T-cell (primary cell): ENCODE results near the gene CKAP2L. TPM values are rescaled to one million over a fixed set of nuclear protein-coding genes. Genes with fewer than 3 reads are reported as not detected.
"Not testable (repeated sequence)": the region's sequence is repeated elsewhere in the genome, so short reads cannot be mapped to it uniquely, and the experiment has no call there.

Experiments
- ATAC-seq, 4 experiments: fragments of 200-7000 bp in 3 of 4; fragments of 150-1000 bp in 1 of 4; cut with Tn5 transposase; replicated peaks in 1 of 4; 1 replicate in 3 of 4; 2 replicates in 1 of 4; pipeline ENCODE4 v1.10.0; 2021; ENCODE audit warnings: moderate library complexity in 3 of 4, mild to moderate bottlenecking in 2 of 4, moderate number of reproducible peaks in 1 of 4
- CTCF ChIA-PET, 2 donors: fragments of 300-600 bp; sonication (Branson Sonifier 250); formaldehyde crosslinking; loops; one replicate each; lab custom pipeline; 2022; ENCODE audit warnings: antibody characterized with exemption in 2 of 2; lab: Charles Lee
- POLR2A ChIA-PET, 2 donors: fragments of 300-600 bp; sonication (Branson Sonifier 250); formaldehyde crosslinking; loops; one replicate each; lab custom pipeline; 2022; ENCODE audit warnings: antibody characterized with exemption in 2 of 2; lab: Charles Lee
- DNase-seq, 35 experiments: peaks; one replicate each; pipeline versions ENCODE4 v3.0.0 to v3.0.0-alpha.2; 2013 to 2023
- H3K27ac ChIP-seq: one replicate; pipeline ENCODE4 v1.5.1; 2013; ENCODE audit warnings: low read length
- H3K27me3 ChIP-seq, 2 experiments: replicated peaks in 1 of 2; 1 replicate in 1 of 2; 2 replicates in 1 of 2; pipeline versions ENCODE4 v1.6.1 to v1.7.0; 2013; ENCODE audit warnings: low read length in 1 of 2, mixed read lengths in 1 of 2; ENCODE audit not compliant: control insufficient read depth in 2 of 2, insufficient read depth in 2 of 2; ENCODE audit errors: extremely low read depth in 1 of 2
- H3K36me3 ChIP-seq, 2 donors: 1 replicate in 1 of 2; 2 replicates in 1 of 2; pipeline versions ENCODE4 v1.6.1 to v1.7.0; 2013; ENCODE audit warnings: low read length in 1 of 2; ENCODE audit not compliant: control insufficient read depth in 2 of 2, insufficient read depth in 1 of 2; ENCODE audit errors: extremely low read depth in 1 of 2
- H3K4me1 ChIP-seq, 2 experiments: 1 replicate in 1 of 2; 2 replicates in 1 of 2; pipeline versions ENCODE4 v1.6.1 to v1.7.0; 2013; ENCODE audit warnings: low read length in 2 of 2, mixed read lengths in 1 of 2; ENCODE audit not compliant: insufficient read depth in 2 of 2, control insufficient read depth in 1 of 2; ENCODE audit errors: extremely low read depth in 1 of 2
- H3K4me3 ChIP-seq, 2 donors: 1 replicate in 1 of 2; 2 replicates in 1 of 2; pipeline versions ENCODE4 v1.5.1 to v1.7.0; 2013; ENCODE audit warnings: mild to moderate bottlenecking in 2 of 2, low read length in 1 of 2, moderate library complexity in 1 of 2; ENCODE audit not compliant: control insufficient read depth in 1 of 2; ENCODE audit errors: extremely low read depth in 1 of 2
- H3K9me3 ChIP-seq: 2 replicates; pipeline ENCODE4 v1.7.0; 2013
- H3K27ac Mint-ChIP-seq, 2 donors: one replicate each; pipeline ENCODE4 v1.8.0; 2020 to 2021; ENCODE audit warnings: mild to moderate bottlenecking in 2 of 2, mixed read lengths in 2 of 2
- H3K27me3 Mint-ChIP-seq, 2 donors: one replicate each; pipeline ENCODE4 v1.8.0; 2021 to 2022; ENCODE audit warnings: mixed read lengths in 2 of 2
- H3K36me3 Mint-ChIP-seq: one replicate; pipeline ENCODE4 v1.8.0; 2021; ENCODE audit warnings: mixed read lengths
- H3K4me1 Mint-ChIP-seq, 3 donors: one replicate each; pipeline ENCODE4 v1.8.0; 2020 to 2022; ENCODE audit warnings: mixed read lengths in 3 of 3, mild to moderate bottlenecking in 1 of 3
- H3K4me3 Mint-ChIP-seq, 3 donors: one replicate each; pipeline ENCODE4 v1.8.0; 2020 to 2022; ENCODE audit warnings: mild to moderate bottlenecking in 3 of 3, mixed read lengths in 3 of 3, moderate library complexity in 3 of 3
- H3K9me3 Mint-ChIP-seq, 3 donors: one replicate each; pipeline ENCODE4 v1.8.0; 2020 to 2022; ENCODE audit warnings: mixed read lengths in 3 of 3
- WGBS: methylation state at CpG from one replicate; pipeline ENCODE4 v1.1.5; 2013; ENCODE audit warnings: missing lambda C conversion rate; ENCODE audit not compliant: insufficient coverage; 5-methylcytosine and 5-hydroxymethylcytosine counted together
- total RNA-seq, 35 experiments: library from RNA in 6 of 35; stranded (reverse) in 6 of 35; fragments of 120-200 nt in 1 of 35; gene quantifications; one replicate each; pipeline versions ENCODE4 v1.2.1 to v1.2.4 and lab custom pipeline; 2013 to 2026

The CKAP2L gene
- total RNA-seq, 5 donors from 2014 or later (not counting 1 experiment from before 2014, with no cell fraction given) = 0.22 to 1.5 (median 0.33) TPM

DNA sequence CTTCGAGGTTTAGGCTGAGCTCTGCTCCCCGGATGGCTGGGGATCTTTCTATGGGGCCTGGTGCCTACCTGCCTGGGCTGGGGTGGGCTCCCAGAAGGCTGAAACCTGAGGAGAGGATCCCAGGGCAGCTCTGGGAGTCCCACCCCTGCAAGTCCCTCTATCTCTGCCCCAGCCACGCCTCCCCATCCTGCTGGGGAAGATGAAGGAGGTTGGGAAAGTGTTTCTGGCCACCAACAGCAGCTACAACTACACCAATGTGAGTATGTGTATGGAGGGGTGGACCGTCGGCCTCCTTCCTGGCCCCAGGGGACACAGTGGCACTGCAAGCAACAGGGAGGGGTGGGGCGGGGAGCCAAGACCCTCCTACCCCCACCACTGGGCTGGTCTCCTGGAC is 40.9 kb downstream of the CKAP2L start:
- ChIA-PET CTCF (interaction anchor here in 1 of 2 donors (5.6 kb wide), 1 partner anchor 98 kb away, joined by 29 read pairs; no protein-coding TSS in a partner anchor), POLR2A (no interaction called here)
- no peak for ATAC-seq
- Histone ChIP-seq H3K4me1 (peaks cover 0 to 9% of the 10 kb centered on the region in 2 experiments), H3K27ac (no peak overlapping the region), H3K4me3 (no peak overlapping the region), H3K36me3 (no peaks in the 10 kb centered on the region), H3K27me3 (peaks cover 0 to 37% of the 10 kb centered on the region in 2 experiments), H3K9me3 (no peaks in the 10 kb centered on the region)
- H3K27me3 Mint-ChIP-seq = peaks cover 3 to 7% of the 10 kb centered on the region in 2 donors
- no peaks in the 10 kb centered on the region for H3K36me3 Mint-ChIP-seq
- H3K27ac Mint-ChIP-seq = no peak overlapping the region
- no peaks in the 10 kb centered on the region for H3K9me3 Mint-ChIP-seq
- peaks cover 5 to 8% (median 5%) of the 10 kb centered on the region in 3 donors for H3K4me1 Mint-ChIP-seq
- no peak overlapping the region for H3K4me3 Mint-ChIP-seq
- no CpG with 5 or more reads among the region's 6 CpGs for WGBS
- DNase-seq = no peak

DNA sequence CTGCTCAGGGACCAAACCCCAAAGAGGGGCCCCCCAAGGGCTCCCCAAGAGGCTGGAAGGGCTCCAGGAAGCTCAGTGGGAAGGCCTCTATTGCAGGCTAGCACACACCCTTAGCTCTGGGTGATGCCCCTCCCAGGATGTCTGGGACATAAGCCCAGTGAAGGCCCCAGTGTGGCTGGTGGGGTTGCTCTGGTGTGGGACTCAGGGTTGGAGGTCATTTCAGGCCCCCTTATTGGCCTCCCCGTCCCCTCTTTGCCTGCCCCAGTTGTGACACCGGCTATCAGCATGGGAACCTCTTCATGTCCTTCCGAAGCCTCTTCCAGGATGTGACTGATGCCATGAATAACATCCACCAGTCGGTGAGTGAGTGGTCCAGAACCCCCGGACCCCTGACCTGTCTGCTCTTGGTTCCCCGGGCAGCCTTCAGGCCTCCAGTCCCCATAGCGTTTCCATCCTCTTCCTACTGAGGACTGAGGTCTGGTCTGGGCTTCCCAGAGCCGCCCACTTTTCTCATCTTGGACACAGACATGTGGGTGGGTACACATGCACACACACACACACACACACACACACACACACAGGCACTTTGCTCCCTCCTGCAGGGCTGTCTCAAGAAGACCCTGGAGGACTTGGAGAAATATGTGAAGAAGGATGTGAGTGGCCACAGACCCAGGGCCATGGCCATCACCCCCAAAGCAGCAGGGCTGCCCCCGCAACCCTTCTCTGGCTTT is 41.4 kb downstream of the CKAP2L start:
- no peak overlapping the region for H3K27ac Mint-ChIP-seq
- no peak overlapping the region for H3K27ac ChIP-seq
- no peak overlapping the region for H3K4me3 ChIP-seq
- no peaks in the 10 kb centered on the region for H3K9me3 Mint-ChIP-seq
- H3K4me1 ChIP-seq = peaks cover 0 to 9% of the 10 kb centered on the region in 2 experiments
- WGBS = 90% methylated on average over 5 of the region's 9 CpGs
- peaks cover 3 to 7% of the 10 kb centered on the region in 2 donors for H3K27me3 Mint-ChIP-seq
- CTCF ChIA-PET = no interaction called here
- POLR2A ChIA-PET = no interaction called here
- H3K4me1 Mint-ChIP-seq = peaks cover 5 to 8% (median 5%) of the 10 kb centered on the region in 3 donors
- H3K27me3 ChIP-seq = peaks cover 0 to 37% of the 10 kb centered on the region in 2 experiments
- DNase-seq (no peak), ATAC-seq (no peak)
- H3K36me3 Mint-ChIP-seq = no peaks in the 10 kb centered on the region
- H3K4me3 Mint-ChIP-seq = no peak overlapping the region
- no peaks in the 10 kb centered on the region for H3K36me3 ChIP-seq
- no peaks in the 10 kb centered on the region for H3K9me3 ChIP-seq

- H3K4me3 Mint-ChIP-seq = no peak overlapping the region
- H3K27ac Mint-ChIP-seq = no peak overlapping the region
- ChIA-PET CTCF (no interaction called here), POLR2A (no interaction called here)
- H3K9me3 ChIP-seq = no peaks in the 10 kb centered on the region
- peaks cover 0 to 7% of the 10 kb centered on the region in 2 experiments for H3K4me1 ChIP-seq
- ATAC-seq = no peak
- no peak for DNase-seq
- peaks cover 3 to 4% of the 10 kb centered on the region in 2 donors for H3K27me3 Mint-ChIP-seq
- peaks cover 5 to 6% (median 5%) of the 10 kb centered on the region in 3 donors for H3K4me1 Mint-ChIP-seq
- peaks cover 0 to 27% of the 10 kb centered on the region in 2 experiments for H3K27me3 ChIP-seq
- H3K27ac ChIP-seq = no peak overlapping the region
- no peaks in the 10 kb centered on the region for H3K36me3 ChIP-seq
- H3K4me3 ChIP-seq = no peak overlapping the region
- H3K36me3 Mint-ChIP-seq = no peaks in the 10 kb centered on the region
- peaks cover 0 to 4% (median 0%) of the 10 kb centered on the region in 3 donors for H3K9me3 Mint-ChIP-seq
- WGBS = 90% methylated on average over 15 of the region's 23 CpGs
Measured at GRCh38 chr2:112721819-112722522, 42.4 kb downstream of the CKAP2L start.

GRCh38 chr2:112720785-112721184 is 43.6 kb downstream of the CKAP2L start, which contains the start of gene NT5DC4:
Gene NT5DC4, plus strand, starts transcription at chr2:112721020. Its CDS starts 60 bp downstream, at chr2:112721080.
- H3K27me3 Mint-ChIP-seq = peaks cover 3 to 4% of the 10 kb centered on the region in 2 donors
- WGBS = 80% methylated on average over 1 of the region's 6 CpGs
- CTCF ChIA-PET = no interaction called here

DNA sequence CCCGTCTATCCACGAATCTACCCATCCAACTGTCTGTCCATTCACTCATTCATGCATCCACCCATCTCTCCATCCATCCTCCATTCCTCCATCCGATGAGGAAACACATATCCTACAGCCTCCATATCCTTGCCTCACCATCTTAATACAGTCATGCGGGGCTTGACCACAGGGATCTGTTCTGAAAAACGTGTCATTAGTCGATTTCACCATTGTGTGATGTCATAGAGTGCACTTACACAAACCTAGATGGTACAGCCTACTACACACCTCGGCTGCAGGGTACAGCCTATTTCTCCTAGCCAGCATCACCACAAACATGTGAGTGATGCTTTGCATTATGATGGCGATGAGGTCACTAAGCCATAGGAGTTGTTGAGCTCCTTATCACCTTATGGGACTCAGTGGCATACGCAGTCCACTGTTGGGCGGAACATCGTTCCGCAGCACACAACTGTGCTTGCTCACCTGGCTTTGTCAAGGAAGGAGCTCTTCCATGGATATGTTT is 45.5 kb downstream of the CKAP2L start:
- no peak overlapping the region for H3K27ac ChIP-seq
- CTCF ChIA-PET = interaction anchor here in 1 of 2 donors (0.7 kb wide), 1 partner anchor 52 kb away, joined by 3 read pairs; no protein-coding TSS in a partner anchor
- ATAC-seq (no peak), DNase-seq (no peak)
- Mint-ChIP-seq H3K36me3 (no peaks in the 10 kb centered on the region), H3K27me3 (peaks cover 3 to 4% of the 10 kb centered on the region in 2 donors), H3K9me3 (peaks cover 0 to 4% (median 0%) of the 10 kb centered on the region in 3 donors), H3K4me1 (no peaks in the 10 kb centered on the region), H3K4me3 (no peak overlapping the region), H3K27ac (no peak overlapping the region)
- H3K9me3 ChIP-seq = no peaks in the 10 kb centered on the region
- no peak overlapping the region for H3K4me3 ChIP-seq
- POLR2A ChIA-PET = no interaction called here
- 86% methylated on average over 9 of the region's 12 CpGs for WGBS
- no peaks in the 10 kb centered on the region for H3K36me3 ChIP-seq
- no peaks in the 10 kb centered on the region for H3K4me1 ChIP-seq
- peaks cover 0 to 17% of the 10 kb centered on the region in 2 experiments for H3K27me3 ChIP-seq

More at GRCh38 chr2:112720785-112721184, 43.6 kb downstream of the CKAP2L start, which contains the start of gene NT5DC4:
- Mint-ChIP-seq H3K27ac (no peak within 1 kb of the TSS), H3K9me3 (peaks cover 0 to 4% (median 0%) of the 10 kb centered on the region in 3 donors), H3K36me3 (no peaks in the 10 kb centered on the region), H3K4me1 (no peaks in the 10 kb centered on the region), H3K4me3 (no peak within 1 kb of the TSS)
- no peaks in the 10 kb centered on the region for H3K36me3 ChIP-seq
- ATAC-seq (no peak), DNase-seq (no peak)
- H3K4me1 ChIP-seq = no peaks in the 10 kb centered on the region
- H3K4me3 ChIP-seq = no peak within 1 kb of the TSS
- no peak within 1 kb of the TSS for H3K27ac ChIP-seq
- no peaks in the 10 kb centered on the region for H3K9me3 ChIP-seq
- POLR2A ChIA-PET = no interaction called here
- H3K27me3 ChIP-seq = peaks cover 0 to 21% of the 10 kb centered on the region in 2 experiments

GRCh38 chr2:112716826-112717352 is 47.5 kb downstream of the CKAP2L start:
- H3K9me3 ChIP-seq, H3K27ac Mint-ChIP-seq, H3K9me3 Mint-ChIP-seq, POLR2A ChIA-PET, ATAC-seq, CTCF ChIA-PET, H3K36me3 Mint-ChIP-seq, H3K4me3 Mint-ChIP-seq, H3K27me3 Mint-ChIP-seq, H3K27ac ChIP-seq, DNase-seq, H3K4me3 ChIP-seq, H3K4me1 ChIP-seq, H3K36me3 ChIP-seq, H3K4me1 Mint-ChIP-seq: not testable (repeated sequence)
- peaks cover 0 to 21% of the 10 kb centered on the region in 2 experiments for H3K27me3 ChIP-seq
- no CpG with 5 or more reads among the region's 5 CpGs for WGBS
